T-helper 22 cell (primary cell): ENCODE data around the gene RHOF.

ENCODE experiments used
- DNase-seq: peaks from one replicate; pipeline ENCODE4 v3.0.0-alpha.2; 2020; ENCODE audit warnings: low read depth

Gene RHOF, protein sequence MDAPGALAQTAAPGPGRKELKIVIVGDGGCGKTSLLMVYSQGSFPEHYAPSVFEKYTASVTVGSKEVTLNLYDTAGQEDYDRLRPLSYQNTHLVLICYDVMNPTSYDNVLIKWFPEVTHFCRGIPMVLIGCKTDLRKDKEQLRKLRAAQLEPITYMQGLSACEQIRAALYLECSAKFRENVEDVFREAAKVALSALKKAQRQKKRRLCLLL

DNA sequence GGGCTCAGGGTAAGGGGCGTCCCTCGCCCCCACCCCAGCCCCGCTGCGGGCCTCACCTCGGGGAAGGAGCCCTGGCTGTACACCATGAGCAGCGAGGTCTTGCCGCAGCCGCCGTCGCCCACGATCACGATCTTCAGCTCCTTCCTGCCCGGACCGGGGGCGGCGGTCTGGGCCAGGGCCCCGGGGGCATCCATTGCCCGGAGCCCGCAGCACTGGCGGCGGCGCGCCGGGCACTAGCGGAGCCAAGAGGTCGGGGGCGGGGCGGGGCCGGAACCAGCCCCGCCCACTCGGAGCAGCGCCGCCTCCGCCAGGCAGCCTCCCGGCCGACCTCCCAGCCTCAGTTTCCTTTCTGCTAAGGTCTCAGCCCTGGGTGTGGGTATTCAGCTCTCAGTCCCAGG, at the start of gene RHOF:
Gene RHOF (minus strand): TSS at position 249 of the 398 bp plus-strand sequence. CDS start 55 bp downstream, at position 194.
- DNase-seq, result no peak

- DNase-seq, result no peak
Measured at GRCh38 chr12:121839993-121840761, 46.7 kb upstream of the RHOF start.

GRCh38 chr12:121839106-121839992, 45.9 kb upstream of the RHOF start:
- peak; percentile 99 for DNase-seq

GRCh38 chr12:121838126-121838525, 44.6 kb upstream of the RHOF start:
- no peak for DNase-seq

- DNase-seq, result no peak
Measured at GRCh38 chr12:121837680-121838079, 44.2 kb upstream of the RHOF start.

DNA sequence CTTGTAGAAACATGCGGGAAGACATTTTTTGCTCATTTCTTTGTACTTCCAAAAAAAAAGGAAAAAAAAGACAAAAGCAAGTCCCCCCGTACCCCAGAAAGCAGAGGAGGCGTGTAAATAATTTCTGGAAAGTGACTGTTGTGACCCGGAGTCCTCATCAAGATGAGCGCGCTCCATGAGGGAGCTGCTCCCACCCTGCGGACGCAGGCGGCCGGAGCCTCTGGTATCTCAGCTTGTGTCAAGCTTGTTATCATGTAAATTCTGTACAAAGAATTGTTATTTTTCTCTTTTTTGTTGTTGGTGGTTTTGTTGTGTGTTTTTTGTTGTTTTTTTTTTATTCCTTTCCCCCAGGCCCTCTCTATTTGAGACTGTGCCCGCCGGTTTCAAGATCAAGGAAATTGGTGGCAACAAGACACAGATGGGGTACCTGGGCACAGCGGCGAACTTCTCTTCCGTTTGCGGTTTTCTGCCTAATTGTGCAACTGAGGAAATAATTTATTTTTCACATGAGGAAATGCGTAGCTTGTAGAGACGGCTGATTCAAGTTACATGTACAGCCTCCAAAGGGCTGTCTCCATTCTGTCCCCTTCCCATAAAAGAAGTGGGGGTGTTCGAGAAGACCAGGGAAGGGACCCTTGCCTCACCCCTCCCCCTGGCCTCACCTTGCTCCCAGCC, 38.2 kb upstream of the RHOF start:
- no peak for DNase-seq

- no peak for DNase-seq
Measured at GRCh38 chr12:121830588-121831265, 37.2 kb upstream of the RHOF start.

- DNase-seq, result no peak
Measured at GRCh38 chr12:121830134-121830533, 36.6 kb upstream of the RHOF start.

DNA sequence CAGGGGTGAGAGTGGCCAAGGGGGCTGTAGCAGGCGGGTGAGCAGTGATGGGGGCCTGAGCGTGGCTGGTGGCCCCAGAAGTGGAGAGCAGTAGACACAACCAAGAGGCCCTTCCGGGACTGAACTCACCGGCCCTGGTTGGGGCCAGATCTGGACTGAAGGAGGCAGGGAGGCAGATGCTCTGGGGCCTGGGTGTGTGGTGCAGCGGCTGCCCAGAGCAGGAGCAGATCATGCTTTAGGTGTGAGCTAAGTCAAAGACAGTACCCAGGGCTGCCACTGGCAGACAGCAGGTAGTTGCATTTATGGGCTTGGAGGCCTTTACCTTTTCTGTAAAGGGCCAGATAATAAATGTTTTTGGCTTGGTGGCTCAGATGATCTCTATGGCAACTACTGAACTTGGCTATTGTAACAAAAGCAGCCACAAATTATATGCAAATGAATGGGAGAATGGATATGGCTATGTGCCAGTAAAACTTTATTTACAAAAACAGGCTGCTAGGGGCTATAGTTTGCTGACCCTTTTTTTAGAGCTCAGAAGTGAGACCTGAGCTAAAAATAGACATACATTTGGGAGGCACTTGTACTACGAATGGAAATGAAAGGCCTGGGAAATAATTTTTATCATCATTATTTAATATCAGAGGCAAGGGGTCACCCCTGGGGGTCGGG, 35.9 kb upstream of the RHOF start:
- no peak for DNase-seq

DNA sequence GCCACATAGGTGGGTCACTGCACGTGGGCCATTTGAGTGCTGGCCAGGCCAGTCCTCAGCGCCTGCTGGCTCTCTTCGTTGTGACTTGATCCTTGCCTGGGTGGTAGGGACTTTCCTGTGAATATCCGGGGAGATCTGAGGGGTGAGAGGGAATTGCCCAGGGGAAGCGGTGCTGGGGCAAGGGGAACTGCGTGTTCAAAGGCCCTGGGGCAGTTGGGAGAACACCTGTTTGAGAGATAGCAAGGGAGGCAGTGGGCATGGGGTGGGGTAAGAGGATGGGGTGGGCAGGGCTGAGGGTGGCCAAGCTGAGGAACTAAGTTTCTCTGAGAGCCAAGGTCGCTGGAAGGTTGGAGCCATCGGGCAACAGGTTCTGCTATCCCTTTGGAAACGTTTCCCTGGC, 35.3 kb upstream of the RHOF start:
- no peak for DNase-seq

GRCh38 chr12:121828306-121828705, 34.8 kb upstream of the RHOF start:
- DNase-seq, result no peak

DNA sequence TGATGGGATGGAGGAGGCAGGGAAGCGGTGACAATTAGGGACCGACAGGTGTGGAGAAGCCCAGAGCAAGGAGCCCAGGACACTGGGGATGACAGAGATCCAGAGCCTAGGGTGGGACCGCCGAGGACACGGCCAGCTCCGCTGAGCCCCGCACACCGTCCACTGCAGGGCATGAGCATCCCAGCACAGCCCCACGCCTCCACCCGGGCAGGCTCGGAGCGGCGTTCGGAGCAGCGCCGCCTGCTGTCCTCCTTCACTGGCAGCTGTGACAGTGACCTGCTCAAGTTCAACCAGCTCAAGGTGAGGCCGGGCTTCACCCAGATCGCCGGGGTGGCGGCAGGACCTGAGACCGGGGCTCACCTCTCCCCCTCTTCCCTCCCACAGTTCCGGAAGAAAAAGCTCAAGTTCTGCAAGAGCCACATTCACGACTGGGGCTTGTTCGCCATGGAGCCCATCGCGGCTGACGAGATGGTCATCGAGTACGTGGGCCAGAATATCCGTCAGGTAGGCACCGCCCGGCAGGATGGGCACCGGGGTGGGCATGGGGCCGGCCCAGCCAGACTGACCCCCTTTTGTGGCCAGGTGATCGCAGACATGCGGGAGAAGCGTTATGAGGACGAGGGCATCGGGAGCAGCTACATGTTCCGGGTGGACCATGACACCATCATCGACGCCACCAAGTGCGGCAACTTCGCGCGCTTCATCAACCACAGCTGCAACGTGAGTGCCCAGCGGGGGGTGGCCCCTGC, 34.0 kb upstream of the RHOF start:
- no peak for DNase-seq

DNA sequence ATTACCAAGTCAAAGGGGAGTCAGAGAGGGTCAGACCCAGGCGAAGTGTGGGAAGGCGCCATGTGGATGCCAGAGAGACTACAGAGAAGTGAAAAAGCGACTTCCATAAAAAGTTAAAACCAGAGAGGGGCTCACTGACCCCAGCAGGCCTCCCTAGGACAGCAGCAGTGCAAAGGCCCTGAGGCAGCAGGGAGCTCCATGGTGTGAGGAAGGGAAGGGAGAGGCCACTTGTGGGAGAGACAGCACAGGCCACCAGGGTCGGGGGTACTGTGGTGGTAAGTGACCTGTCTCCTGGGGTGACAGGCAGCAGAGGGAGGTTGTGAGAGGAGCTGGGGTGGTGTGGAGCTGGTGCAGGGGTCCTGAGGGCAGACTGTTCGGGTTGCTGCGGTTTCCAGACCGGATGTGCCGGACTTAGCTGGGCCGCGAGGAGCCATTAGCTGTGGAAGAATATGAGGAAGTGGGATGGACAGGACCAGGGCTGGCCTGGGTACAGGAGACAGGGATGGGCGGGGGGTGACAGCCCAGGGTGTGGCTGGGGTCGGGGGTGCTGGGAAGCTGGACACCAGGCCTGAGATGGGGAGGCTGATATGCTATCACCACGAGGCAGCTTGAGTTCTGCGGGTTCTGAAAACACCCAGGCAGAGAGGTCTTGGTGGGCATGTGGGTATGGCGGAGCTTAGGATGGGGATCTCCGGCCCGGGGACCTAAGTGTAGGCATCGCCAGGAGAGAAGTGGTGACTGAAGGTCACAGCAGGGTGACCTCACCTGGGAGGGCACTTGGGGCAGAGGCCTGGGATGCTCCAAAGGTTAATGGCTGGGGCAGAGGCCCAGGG, 33.0 kb upstream of the RHOF start:
- DNase-seq, result no peak

GRCh38 chr12:121825041-121825523, 31.6 kb upstream of the RHOF start:
- DNase-seq, result no peak

DNA sequence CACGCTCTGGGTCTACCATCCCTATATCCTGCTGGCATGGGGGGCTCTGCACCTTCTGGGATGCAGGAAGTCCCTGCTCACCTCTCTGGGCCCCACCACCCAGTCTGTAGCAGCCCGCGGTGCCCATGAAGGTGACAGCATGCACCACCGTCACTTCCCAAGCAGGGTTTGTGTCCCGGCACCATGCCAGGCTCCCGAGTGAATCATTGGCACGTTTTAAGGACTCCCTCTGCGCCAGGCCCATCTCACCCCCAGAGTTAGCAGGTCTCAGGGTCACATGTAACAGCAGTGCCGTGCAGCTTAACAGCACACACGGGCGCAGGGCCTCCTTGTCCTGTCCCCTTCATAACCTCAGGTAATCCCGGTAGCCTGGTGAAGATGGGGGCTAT, 30.2 kb upstream of the RHOF start:
- DNase-seq, result no peak

DNA sequence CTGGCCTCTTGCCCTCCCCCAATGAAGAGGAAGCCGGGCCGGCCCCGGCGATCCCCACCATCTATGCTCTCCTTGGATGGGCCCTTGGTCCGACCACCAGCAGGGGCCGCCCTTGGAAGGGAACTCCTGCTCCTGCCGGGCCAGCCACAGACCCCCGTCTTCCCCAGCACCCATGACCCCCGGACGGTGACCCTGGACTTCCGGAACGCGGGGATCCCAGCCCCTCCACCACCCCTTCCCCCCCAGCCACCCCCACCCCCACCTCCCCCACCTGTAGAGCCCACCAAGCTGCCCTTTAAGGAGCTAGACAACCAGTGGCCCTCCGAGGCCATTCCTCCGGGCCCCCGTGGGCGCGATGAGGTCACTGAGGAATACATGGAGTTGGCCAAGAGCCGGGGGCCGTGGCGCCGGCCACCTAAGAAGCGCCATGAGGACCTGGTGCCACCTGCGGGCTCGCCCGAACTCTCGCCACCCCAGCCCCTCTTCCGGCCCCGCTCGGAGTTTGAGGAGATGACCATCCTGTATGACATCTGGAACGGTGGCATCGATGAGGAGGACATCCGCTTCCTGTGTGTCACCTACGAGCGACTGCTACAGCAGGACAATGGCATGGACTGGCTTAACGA, 29.7 kb upstream of the RHOF start:
- DNase-seq, result no peak

GRCh38 chr12:121822393-121823100, 29.1 kb upstream of the RHOF start:
- DNase-seq, result no peak

- DNase-seq, result no peak
Measured at GRCh38 chr12:121820056-121820455, 26.6 kb upstream of the RHOF start.
